HG03521 (cell line): ENCODE data around the gene U2AF2.

Experiments used
- ATAC-seq: cut with Tn5 transposase; IDR thresholded peaks from one replicate; pipeline ENCODE4 v1.9.1; 2021; ENCODE audit warnings: mild to moderate bottlenecking, moderate library complexity; ENCODE audit not compliant: unreplicated experiment

The U2AF2 gene

GRCh38 chr19:55654868-55655647, at the start of gene U2AF2:
TSS of gene U2AF2 (plus strand) at chr19:55655035. CDS start at chr19:55655105, 70 bp downstream.
- ATAC-seq = peak; percentile 28

DNA sequence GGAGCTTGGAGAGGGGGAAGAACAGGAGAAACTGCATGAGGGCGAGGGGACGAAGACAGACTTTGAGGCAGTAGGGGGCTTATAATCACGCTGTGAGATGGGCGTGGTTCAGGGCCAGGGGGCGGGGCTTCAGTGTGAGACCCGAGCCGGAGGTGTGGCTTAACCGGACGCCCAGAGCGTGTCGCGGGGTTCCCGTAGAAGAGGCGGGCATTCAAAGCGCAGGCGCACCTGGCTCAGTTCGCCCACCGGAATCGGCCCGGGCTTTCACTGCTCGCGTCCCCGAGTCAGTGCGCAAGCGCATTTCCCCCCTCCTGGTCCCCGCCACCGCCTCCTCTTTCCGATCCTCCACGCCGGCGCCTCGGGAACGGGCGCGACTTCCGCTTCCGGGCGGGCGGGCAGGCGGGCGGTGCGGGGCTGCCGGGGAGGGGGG, 49.6 kb upstream of the U2AF2 start:
- ATAC-seq = peak; percentile 77

DNA sequence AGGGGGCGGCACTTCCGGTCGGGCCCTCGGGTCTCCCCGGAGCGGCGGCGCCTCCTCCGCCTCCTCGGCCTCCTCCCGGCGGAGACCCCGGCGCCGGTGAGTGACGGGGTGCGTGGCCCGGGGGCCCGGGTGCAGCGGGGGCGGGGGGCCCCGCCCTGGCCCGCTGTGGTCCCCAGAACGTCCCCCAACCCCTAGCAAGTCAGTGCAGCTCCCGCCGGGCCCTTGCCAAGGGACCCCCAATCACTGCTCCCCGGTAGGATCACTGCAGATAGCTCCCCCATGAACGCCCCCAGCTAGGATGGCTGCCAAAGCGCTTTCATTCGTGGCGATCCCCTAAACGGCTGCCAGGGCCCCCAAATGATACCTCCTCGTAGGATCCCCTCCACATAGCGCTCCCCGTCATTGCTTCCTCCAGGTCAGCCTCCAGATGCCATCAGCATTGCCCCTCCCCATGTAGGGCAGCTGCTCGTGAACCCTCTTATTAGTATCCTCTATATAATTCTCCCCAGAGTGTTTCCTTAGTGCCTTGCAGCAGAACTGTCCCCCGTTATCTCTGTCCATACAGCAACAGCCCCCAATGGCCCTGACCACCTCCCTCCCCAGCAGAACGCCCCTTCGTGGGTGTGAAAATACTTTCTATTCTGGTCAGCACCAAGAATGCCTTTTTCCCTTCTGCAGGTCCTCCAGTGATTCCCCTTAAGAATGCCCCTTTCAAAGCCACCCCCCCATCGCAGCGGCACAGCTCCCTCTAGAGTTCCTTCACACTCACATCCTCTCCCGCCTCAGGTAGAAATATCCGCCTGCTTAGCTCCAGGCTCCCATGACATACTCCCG, 49.0 kb upstream of the U2AF2 start, which contains the start of gene ZNF865:
Gene ZNF865 (plus strand): TSS at position 11 of the 834 bp plus-strand sequence. CDS start 7,972 bp downstream, outside the sequence.
- ATAC-seq = no peak

DNA sequence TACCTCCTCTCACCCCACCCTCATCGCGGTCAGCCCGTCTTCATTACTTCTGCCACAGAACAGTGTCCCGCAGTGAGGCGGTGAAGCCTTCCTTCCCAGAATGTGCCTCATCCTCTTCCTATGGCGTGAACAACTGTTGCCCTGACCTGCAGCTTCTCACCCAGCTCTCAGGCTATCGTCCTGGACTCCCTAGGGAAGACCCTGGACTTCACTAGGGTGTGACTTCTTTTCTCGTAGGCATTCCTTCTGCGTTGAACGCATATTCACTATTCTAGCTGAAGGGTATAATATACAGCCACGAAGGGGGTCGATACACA, 48.4 kb upstream of the U2AF2 start:
- no peak for ATAC-seq

- ATAC-seq = no peak
These were observed 48.0 kb upstream of the U2AF2 start for GRCh38 chr19:55606817-55607216.

DNA sequence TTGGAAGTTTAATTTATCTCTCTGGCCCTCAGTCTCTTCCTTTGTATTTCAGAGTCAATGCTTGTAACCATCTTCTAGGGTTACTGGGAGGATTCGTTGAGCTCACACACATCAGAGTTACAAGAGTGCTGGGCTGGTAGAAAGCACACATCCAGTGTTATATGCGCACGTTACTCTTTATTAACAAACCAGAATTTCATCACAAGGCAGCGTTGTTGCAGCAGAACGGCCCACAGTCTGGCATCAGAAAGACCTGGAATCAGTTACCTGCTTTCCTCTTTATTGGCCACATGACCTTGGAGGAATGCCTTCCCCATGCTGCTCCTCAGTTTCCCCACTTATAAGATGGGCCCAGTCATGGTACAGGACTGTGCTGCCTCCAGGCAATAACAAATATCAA, 45.5 kb upstream of the U2AF2 start:
- ATAC-seq = no peak

GRCh38 chr19:55611300-55611982, 43.4 kb upstream of the U2AF2 start:
- ATAC-seq = no peak

DNA sequence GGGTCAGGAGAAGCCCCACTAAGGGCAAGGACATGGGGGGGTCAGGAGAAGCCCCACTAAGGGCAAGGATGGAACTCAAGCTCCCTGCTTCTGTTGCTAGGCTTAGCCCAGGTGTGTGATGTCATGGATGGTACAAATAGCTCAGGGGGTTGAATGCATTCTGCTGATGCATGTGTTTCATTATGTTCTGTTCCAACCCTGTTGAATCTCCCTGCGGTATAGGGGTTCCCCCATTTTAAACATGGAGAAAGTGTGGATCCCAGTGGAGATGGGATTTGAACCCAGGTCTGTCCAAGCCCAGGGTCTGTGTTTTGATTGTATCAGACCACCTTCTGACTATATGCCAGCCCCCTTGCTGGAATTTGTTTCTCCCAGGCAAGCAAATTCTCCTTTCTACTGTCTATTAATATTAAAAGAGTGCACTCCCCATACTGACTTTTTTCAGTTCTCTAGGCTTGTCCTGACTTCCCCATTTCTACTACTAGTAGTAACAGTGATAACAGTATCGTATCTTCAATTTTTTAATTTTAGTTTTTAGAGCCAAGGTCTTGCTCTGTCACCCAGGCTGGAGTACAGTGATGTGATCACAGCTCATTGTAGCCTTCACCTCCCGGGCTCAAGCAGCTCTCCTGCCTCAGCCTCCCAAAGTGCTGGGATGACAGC, 42.7 kb upstream of the U2AF2 start:
- no peak for ATAC-seq

DNA sequence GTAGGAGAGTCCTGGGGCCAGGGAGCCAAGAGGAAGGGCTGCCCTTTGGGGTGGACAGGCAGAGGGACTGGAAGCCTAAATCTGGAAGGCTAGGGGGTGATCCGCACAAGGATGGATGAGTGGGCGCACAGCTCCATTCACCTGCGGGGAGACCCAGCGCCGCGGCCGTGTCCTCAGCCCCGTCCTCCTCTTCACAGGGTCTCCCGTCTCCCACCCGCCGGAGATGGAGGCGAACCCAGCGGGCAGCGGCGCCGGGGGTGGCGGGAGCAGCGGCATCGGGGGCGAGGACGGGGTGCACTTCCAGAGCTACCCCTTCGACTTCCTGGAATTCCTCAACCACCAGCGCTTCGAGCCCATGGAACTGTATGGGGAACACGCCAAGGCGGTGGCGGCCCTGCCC, 41.4 kb upstream of the U2AF2 start:
- ATAC-seq = no peak

DNA sequence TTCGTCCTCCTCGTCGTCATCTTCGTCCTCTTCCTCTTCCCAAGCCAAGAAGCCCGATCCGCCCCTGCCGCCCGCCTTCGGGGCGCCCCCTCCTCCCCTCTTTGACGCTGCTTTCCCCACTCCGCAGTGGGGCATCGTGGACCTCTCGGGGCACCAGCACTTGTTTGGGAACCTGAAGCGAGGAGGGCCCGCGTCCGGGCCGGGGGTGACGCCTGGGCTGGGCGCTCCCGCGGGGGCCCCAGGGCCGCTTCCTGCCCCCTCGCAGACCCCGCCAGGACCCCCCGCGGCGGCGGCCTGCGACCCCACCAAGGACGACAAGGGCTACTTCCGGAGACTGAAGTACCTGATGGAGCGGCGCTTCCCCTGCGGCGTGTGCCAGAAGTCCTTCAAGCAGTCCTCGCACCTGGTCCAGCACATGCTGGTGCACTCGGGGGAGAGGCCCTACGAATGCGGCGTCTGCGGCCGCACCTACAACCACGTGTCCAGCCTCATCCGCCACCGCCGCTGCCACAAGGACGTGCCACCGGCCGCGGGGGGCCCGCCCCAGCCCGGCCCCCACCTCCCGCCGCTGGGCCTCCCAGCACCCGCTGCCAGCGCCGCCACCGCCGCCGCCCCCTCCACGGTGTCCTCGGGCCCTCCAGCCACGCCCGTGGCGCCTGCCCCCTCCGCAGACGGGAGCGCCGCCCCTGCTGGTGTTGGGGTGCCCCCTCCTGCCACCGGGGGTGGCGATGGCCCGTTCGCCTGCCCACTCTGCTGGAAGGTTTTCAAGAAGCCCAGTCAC, 40.7 kb upstream of the U2AF2 start:
- no peak for ATAC-seq

DNA sequence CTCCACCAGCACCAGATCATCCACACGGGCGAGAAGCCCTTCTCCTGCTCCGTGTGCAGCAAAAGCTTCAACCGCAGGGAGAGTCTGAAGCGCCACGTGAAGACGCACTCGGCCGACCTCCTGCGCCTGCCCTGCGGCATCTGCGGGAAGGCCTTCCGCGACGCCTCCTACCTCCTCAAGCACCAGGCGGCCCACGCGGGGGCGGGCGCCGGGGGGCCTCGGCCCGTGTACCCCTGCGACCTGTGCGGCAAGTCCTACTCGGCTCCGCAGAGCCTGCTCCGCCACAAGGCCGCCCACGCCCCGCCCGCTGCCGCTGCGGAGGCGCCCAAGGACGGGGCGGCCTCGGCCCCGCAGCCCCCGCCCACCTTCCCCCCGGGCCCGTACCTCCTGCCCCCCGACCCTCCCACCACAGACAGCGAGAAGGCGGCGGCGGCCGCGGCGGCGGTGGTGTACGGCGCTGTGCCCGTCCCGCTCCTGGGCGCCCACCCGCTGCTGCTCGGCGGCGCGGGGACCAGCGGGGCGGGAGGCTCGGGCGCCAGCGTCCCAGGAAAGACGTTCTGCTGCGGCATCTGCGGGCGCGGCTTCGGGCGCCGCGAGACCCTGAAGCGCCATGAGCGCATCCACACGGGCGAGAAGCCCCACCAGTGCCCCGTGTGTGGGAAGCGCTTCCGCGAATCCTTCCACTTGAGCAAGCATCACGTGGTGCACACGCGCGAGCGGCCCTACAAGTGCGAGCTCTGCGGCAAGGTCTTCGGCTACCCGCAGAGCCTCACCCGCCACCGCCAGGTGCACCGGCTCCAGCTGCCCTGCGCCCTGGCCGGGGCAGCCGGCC, 39.9 kb upstream of the U2AF2 start:
- ATAC-seq = no peak

DNA sequence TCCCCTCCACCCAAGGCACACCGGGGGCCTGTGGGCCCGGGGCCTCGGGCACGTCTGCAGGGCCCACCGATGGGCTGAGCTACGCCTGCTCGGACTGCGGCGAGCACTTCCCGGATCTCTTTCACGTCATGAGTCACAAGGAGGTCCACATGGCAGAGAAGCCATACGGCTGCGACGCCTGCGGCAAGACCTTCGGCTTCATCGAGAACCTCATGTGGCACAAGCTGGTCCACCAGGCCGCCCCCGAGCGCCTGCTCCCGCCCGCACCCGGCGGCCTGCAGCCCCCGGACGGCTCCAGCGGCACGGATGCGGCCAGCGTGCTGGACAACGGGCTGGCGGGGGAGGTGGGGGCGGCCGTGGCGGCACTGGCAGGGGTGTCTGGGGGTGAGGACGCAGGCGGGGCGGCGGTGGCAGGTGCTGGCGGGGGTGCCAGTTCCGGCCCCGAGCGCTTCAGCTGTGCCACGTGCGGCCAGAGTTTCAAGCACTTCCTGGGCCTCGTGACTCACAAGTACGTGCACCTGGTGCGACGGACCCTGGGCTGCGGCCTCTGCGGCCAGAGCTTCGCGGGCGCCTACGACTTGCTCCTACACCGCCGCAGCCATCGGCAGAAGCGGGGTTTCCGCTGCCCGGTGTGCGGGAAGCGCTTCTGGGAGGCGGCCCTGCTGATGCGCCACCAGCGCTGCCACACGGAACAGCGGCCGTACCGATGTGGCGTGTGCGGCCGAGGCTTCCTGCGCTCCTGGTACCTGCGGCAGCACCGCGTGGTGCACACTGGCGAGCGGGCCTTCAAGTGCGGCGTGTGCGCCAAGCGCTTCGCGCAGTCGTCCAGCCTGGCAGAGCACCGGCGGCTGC, 39.1 kb upstream of the U2AF2 start:
- no peak for ATAC-seq

DNA sequence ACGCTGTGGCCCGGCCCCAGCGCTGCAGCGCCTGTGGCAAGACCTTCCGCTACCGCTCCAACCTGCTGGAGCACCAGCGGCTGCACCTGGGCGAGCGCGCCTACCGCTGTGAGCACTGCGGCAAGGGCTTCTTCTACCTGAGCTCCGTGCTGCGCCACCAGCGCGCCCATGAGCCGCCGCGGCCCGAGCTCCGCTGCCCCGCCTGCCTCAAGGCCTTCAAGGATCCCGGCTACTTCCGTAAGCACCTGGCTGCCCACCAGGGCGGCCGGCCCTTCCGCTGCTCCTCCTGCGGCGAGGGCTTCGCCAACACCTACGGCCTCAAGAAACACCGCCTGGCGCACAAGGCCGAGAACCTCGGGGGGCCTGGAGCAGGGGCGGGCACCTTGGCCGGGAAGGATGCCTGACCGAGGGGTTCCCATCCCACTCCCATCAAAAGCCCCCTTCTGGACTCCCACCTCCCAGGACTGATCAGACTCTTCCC, 38.4 kb upstream of the U2AF2 start:
- ATAC-seq = no peak

DNA sequence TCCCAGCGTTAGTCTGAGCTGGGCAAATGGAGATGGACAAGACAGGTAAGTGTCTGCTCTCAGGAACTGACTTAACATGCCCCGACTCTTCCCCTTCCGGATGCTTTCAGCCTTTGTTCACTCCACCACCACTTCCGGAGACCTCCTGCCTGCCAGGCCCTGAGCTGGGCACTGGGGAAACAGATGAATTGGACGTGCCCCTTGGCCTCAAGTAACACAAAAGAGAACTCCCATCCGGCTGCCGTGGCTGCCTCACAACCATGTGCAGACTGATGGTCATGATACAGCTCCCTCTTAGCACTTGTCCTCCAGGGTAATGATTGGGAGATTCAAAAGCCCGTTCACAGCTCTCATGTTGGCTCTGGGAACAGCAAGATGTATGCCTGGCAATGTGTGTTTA, 37.4 kb upstream of the U2AF2 start:
- ATAC-seq = no peak

DNA sequence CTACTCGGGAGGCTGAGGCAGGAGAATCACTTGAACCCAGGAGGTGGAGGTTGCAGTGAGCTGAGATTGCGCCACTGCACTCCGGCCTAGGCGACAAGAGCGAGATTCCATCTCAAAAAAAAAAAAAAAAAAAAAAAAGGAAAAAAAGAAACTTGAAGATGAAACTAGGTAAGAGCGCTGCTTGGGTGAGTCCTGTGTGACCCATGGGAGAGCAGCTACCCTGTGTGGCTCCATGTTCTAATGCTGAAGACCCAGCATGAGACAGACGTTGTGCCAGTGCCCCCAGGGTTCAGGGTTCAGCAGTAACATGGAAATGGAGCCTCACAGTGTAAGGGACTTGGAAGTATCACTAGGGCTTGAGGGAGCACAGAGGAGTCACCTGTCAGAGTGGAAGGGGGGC, 36.4 kb upstream of the U2AF2 start:
- ATAC-seq = no peak

DNA sequence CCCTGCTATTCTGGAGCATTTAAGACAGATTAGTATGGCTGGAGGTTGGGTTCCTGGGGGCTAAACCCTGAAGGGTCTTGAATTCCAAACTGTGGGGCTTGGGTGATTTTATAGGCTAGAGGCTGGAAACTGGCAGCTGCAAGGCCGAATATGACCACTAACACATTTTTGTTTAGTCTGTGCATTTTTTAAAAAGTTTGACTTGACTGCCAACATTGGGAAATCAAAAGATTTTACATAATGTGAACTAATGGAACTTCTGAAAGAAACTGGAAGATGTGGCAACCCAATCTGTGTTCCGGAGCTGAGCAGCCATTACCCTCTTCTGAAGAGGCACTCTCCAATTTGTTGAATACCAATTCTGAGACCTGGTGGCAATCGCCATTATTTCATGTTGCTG, 35.5 kb upstream of the U2AF2 start:
- no peak for ATAC-seq

DNA sequence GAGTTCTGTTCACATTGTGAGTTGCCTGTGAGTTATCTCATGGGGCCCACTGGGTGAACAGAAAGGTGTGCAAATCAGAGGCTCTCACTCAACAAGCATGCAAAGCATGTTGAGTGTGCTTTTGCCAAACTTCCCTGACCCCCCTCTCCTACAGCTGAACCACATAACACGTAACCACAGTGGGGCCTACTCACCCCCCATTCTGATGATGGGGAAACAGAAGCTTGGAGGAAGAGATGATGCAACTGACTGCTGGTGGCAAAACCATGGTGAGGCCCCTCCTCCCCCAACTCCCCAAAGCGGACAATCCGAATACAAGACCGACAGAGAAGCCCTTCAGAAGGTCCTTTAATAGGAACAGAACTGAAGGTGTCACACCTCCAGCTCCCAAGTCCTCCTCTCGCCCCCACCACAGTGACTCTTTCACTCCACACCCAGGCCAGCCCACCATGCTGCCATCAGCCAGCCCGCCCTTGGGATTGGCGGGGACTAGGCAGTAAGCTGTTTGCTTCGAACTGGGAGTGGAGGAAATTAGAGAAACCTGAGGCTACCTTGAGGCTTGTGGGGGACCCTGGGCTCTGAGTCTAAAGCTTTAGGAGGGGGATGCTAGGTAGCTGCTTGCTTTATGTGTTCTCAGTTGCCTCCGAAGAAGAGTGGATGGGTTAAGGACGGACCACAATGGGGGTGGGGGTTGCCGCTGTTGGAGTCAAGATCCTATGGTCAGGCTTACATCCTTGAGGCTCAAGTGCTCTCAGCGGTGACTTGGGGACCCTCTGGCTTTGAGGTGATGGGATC, 34.2 kb upstream of the U2AF2 start:
- no peak for ATAC-seq
